CD14-positive monocyte (primary cell): ENCODE measurements around the gene SDC4. TPM values are rescaled to one million over a fixed set of nuclear protein-coding genes. Genes with fewer than 3 reads are reported as not detected.

Experiments used
- DNase-seq, 3 donors: peaks; one replicate each; pipeline ENCODE4 v3.0.0-alpha.2; 2011 to 2022
- H2AFZ ChIP-seq: 2 replicates; pipeline ENCODE4 v1.6.0; 2012; ENCODE audit warnings: mild to moderate bottlenecking, low read depth, low read length, inconsistent platforms; ENCODE audit not compliant: insufficient read depth, poor library complexity, severe bottlenecking
- H3K27ac ChIP-seq, 2 donors: 1 replicate in 1 of 2; 2 replicates in 1 of 2; pipeline ENCODE4 v1.5.1; 2012 to 2013; ENCODE audit warnings: low read length in 2 of 2, control low read depth in 1 of 2, inconsistent platforms in 1 of 2, low read depth in 1 of 2, mild to moderate bottlenecking in 1 of 2
- H3K27me3 ChIP-seq, 2 donors: one replicate each; pipeline versions ENCODE4 v1.6.0 to v1.6.1; 2011 to 2013; ENCODE audit warnings: low read length in 2 of 2; ENCODE audit not compliant: control insufficient read depth in 2 of 2, insufficient read depth in 2 of 2
- H3K36me3 ChIP-seq, 2 donors: replicated peaks in 1 of 2; 1 replicate in 1 of 2; 2 replicates in 1 of 2; pipeline versions ENCODE4 v1.5.1 to v1.6.1; 2012 to 2013; ENCODE audit warnings: low read length in 2 of 2, control low read depth in 1 of 2, inconsistent platforms in 1 of 2, mild to moderate bottlenecking in 1 of 2; ENCODE audit not compliant: insufficient read depth in 2 of 2, control insufficient read depth in 1 of 2
- H3K4me1 ChIP-seq, 2 donors: 1 replicate in 1 of 2; 2 replicates in 1 of 2; pipeline versions ENCODE4 v1.5.1 to v1.6.1; 2012 to 2013; ENCODE audit warnings: low read length in 2 of 2, control low read depth in 1 of 2, inconsistent platforms in 1 of 2, mild to moderate bottlenecking in 1 of 2, moderate library complexity in 1 of 2; ENCODE audit not compliant: insufficient read depth in 2 of 2, control insufficient read depth in 1 of 2
- H3K4me2 ChIP-seq: replicated peaks from 2 replicates; pipeline ENCODE3; 2012; ENCODE audit warnings: low read length, moderate library complexity, mild to moderate bottlenecking; ENCODE audit not compliant: poor library complexity, severe bottlenecking; ENCODE audit errors: extremely low read depth
- H3K4me3 ChIP-seq, 3 experiments: fragments of 200-600 bp in 1 of 3; sonication (generic) in 1 of 3; replicated peaks in 1 of 3; 1 replicate in 2 of 3; 2 replicates in 1 of 3; pipeline ENCODE4 v1.5.1; 2011 to 2013; ENCODE audit warnings: low read length in 3 of 3, mild to moderate bottlenecking in 3 of 3, control low read depth in 2 of 3, low read depth in 2 of 3, inconsistent platforms in 1 of 3, moderate library complexity in 1 of 3
- H3K79me2 ChIP-seq: 2 replicates; pipeline ENCODE4 v1.6.0; 2012; ENCODE audit warnings: mild to moderate bottlenecking, control low read depth, inconsistent platforms, low read length, moderate library complexity; ENCODE audit not compliant: insufficient read depth
- H3K9ac ChIP-seq: 2 replicates; pipeline ENCODE4 v1.6.0; 2017; ENCODE audit warnings: low read length, mild to moderate bottlenecking; ENCODE audit not compliant: insufficient read depth, poor library complexity, severe bottlenecking
- H3K9me3 ChIP-seq, 2 donors: replicated peaks in 1 of 2; 1 replicate in 1 of 2; 2 replicates in 1 of 2; pipeline versions ENCODE4 v1.5.1 to v1.6.1; 2012 to 2013; ENCODE audit warnings: low read length in 2 of 2, control low read depth in 1 of 2; ENCODE audit not compliant: control insufficient read depth in 1 of 2, insufficient read depth in 1 of 2
- H4K20me1 ChIP-seq: 2 replicates; pipeline ENCODE4 v1.6.0; 2012; ENCODE audit warnings: mild to moderate bottlenecking, low read length, control low read depth, moderate library complexity; ENCODE audit not compliant: insufficient read depth
- H3K27ac Mint-ChIP-seq, 7 donors: one replicate each; pipeline ENCODE4 v1.8.0; 2020; ENCODE audit warnings: mild to moderate bottlenecking in 7 of 7, mixed read lengths in 7 of 7, moderate library complexity in 6 of 7, inconsistent platforms in 2 of 7
- H3K27me3 Mint-ChIP-seq, 3 donors: one replicate each; pipeline ENCODE4 v1.8.0; 2021 to 2022; ENCODE audit warnings: low read depth in 3 of 3, mild to moderate bottlenecking in 3 of 3, mixed read lengths in 3 of 3, moderate library complexity in 3 of 3, inconsistent platforms in 1 of 3
- H3K36me3 Mint-ChIP-seq, 2 donors: one replicate each; pipeline ENCODE4 v1.8.0; 2020; ENCODE audit warnings: mixed read lengths in 2 of 2, inconsistent platforms in 1 of 2, mild to moderate bottlenecking in 1 of 2
- H3K4me1 Mint-ChIP-seq: one replicate; pipeline ENCODE4 v1.8.0; 2020; ENCODE audit warnings: mild to moderate bottlenecking, mixed read lengths
- H3K4me3 Mint-ChIP-seq, 2 donors: one replicate each; pipeline ENCODE4 v1.8.0; 2020; ENCODE audit warnings: mild to moderate bottlenecking in 2 of 2, mixed read lengths in 2 of 2, moderate library complexity in 1 of 2
- H3K9me3 Mint-ChIP-seq, 7 donors: one replicate each; pipeline ENCODE4 v1.8.0; 2020 to 2022; ENCODE audit warnings: mixed read lengths in 7 of 7, mild to moderate bottlenecking in 6 of 7, moderate library complexity in 6 of 7, inconsistent platforms in 2 of 7
- WGBS: methylation state at CpG from one replicate; pipeline ENCODE4 v1.1.5; 2013; ENCODE audit warnings: missing lambda C conversion rate; ENCODE audit not compliant: insufficient coverage; 5-methylcytosine and 5-hydroxymethylcytosine counted together
- intact Hi-C, 2 donors: fragments of 100-400 bp; cut with micrococcal nuclease; formaldehyde crosslinking; loops; one replicate each; pipeline versions ENCODE4 v1.15.0 to v1.15.1; 2023
- polyA plus RNA-seq, 3 donors: library from polyadenylated mRNA; depleted of rRNA in 1 of 3; unstranded in 2 of 3; stranded (reverse) in 1 of 3; fragments of 300-500 nt in 2 of 3; fragments of >200 nt in 1 of 3; fragmentation: Illumina TruSeq in 2 of 3; gene quantifications; 1 replicate in 2 of 3; 2 replicates in 1 of 3; pipeline ENCODE4 v1.2.3, GENCODE V29; 2012 to 2021
- TF ChIP-seq, protein P1 (sequence below): fragments of 200-600 bp; IDR thresholded peaks from one replicate; pipeline ENCODE4 v1.8.0; 2022; ENCODE audit warnings: antibody characterized with exemption, mild to moderate bottlenecking

The SDC4 gene
- polyA plus RNA-seq, 3 donors, result 1.6 to 5.1 (median 1.9) TPM

DNA sequence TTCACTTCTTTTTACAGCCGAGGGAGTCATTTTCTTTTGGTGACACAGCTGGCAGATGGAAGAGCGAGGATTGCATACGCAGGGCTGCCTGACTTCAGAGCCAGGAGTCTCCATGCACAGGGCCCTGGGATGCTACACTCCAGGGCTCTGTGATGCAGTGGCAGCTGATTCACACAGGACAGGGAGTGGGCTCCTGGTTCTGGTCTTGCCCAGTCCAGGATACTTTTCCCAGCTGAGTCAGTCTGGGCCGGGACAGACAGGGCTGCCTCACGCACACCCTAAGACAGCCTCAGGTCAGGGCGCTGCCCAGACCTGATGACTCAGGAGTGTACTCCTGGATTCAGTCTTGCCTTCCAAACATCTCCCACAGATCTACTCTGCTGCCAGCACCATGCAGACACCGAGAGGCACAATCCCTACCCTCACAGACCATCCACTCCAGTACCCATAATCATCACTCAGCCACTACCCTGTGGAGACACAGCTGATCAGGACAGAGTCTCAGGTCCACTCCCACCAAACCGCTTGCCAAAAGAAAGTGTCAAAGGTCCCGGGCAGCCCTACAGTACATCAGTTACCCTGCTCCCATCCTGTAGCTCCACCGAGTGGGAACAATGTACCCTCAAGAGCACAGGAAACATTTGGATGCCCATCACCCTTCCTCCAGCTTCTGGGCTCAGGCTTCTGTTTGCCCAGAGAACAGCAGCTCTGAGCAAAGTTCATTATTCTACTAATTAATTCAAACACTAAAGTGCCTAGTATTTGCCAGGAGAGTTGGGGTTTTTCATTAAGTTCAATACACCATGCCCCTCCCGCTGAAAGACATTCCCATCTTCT lies 11.5 kb downstream of the SDC4 start:
- no peaks in the 10 kb centered on the region for H4K20me1 ChIP-seq
- no peaks in the 10 kb centered on the region for H3K36me3 ChIP-seq
- no peak overlapping the region for H3K4me3 ChIP-seq
- intact Hi-C loops, result no loop called here
- Mint-ChIP-seq H3K27me3 (no peaks in the 10 kb centered on the region), H3K4me1 (no peaks in the 10 kb centered on the region), H3K9me3 (peaks cover 0 to 2% (median 0%) of the 10 kb centered on the region in 7 donors), H3K36me3 (peaks cover 6 to 19% of the 10 kb centered on the region in 2 donors), H3K27ac (peak overlapping the region in 2 of 7 donors; percentile 22 to 72), H3K4me3 (no peak overlapping the region)
- no peak overlapping the region for H2AFZ ChIP-seq
- no peaks in the 10 kb centered on the region for H3K9me3 ChIP-seq
- H3K4me2 ChIP-seq, result no peak overlapping the region
- no peaks in the 10 kb centered on the region for H3K79me2 ChIP-seq
- no peaks in the 10 kb centered on the region for H3K27me3 ChIP-seq
- H3K27ac ChIP-seq, result no peak overlapping the region
- 93% methylated on average over 10 of the region's 11 CpGs for WGBS
- no peak overlapping the region for H3K9ac ChIP-seq
- no peak for DNase-seq
- TF ChIP-seq, protein P1, sequence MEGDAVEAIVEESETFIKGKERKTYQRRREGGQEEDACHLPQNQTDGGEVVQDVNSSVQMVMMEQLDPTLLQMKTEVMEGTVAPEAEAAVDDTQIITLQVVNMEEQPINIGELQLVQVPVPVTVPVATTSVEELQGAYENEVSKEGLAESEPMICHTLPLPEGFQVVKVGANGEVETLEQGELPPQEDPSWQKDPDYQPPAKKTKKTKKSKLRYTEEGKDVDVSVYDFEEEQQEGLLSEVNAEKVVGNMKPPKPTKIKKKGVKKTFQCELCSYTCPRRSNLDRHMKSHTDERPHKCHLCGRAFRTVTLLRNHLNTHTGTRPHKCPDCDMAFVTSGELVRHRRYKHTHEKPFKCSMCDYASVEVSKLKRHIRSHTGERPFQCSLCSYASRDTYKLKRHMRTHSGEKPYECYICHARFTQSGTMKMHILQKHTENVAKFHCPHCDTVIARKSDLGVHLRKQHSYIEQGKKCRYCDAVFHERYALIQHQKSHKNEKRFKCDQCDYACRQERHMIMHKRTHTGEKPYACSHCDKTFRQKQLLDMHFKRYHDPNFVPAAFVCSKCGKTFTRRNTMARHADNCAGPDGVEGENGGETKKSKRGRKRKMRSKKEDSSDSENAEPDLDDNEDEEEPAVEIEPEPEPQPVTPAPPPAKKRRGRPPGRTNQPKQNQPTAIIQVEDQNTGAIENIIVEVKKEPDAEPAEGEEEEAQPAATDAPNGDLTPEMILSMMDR, result no peak
- H3K4me1 ChIP-seq, result no peaks in the 10 kb centered on the region

DNA sequence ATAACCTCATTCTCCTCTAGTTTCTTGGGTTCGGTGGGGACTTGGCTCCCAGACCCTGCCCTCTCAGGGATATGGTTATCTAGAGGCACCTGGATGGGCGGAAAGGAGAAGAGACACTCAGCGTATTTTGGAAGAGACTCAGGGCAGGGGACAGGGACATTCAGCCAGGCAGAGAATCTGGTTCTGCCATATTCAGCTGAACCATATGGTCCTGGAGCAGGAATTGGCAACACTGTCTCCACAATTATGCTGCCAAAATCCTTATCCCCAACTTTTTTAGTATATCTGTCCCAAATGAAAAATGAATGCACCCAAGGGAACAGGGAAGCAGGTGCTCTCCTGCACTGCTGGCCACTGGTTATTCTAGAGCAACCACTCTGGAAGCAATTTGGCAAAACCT lies 17.7 kb downstream of the SDC4 start:
- TF ChIP-seq, protein P1, result no peak
- H3K4me2 ChIP-seq, result no peak overlapping the region
- no peaks in the 10 kb centered on the region for H3K27me3 ChIP-seq
- H3K9ac ChIP-seq, result no peak overlapping the region
- no peak overlapping the region for H3K27ac ChIP-seq
- peaks cover 0 to 29% of the 10 kb centered on the region in 2 donors for H3K36me3 ChIP-seq
- Mint-ChIP-seq H3K4me1 (no peaks in the 10 kb centered on the region), H3K36me3 (peaks cover 9 to 37% of the 10 kb centered on the region in 2 donors), H3K4me3 (no peak overlapping the region), H3K9me3 (no peaks in the 10 kb centered on the region), H3K27me3 (peaks cover 0 to 2% (median 0%) of the 10 kb centered on the region in 3 donors), H3K27ac (no peak overlapping the region)
- H3K4me1 ChIP-seq, result no peaks in the 10 kb centered on the region
- no peak overlapping the region for H3K4me3 ChIP-seq
- H3K79me2 ChIP-seq, result no peaks in the 10 kb centered on the region
- H3K9me3 ChIP-seq, result no peaks in the 10 kb centered on the region
- no peaks in the 10 kb centered on the region for H4K20me1 ChIP-seq
- no peak for DNase-seq
- H2AFZ ChIP-seq, result no peak overlapping the region
- no CpG with 5 or more reads among the region's 3 CpGs for WGBS
- intact Hi-C loops, result no loop called here
